Activated naive CD4-positive, alpha-beta T cell treated with Interleukin-2 at 50 U/mL for 16 hours (primary cell): ENCODE data around the gene PEX11G.
A peak's percentile ranks its signal among the peaks of the same experiment; 100 is the strongest.

Source experiments
- DNase-seq: peaks from one replicate; pipeline ENCODE4 v3.0.0-alpha.2; 2020

PEX11G gene

GRCh38 chr19:7488736-7489353 is at the start of gene PEX11G:
Gene PEX11G (minus strand): TSS chr19:7489035. CDS start chr19:7489010, 25 bp downstream.
- peak; percentile 92 for DNase-seq

- no peak for DNase-seq
Measured at GRCh38 chr19:7535998-7536695, 47.3 kb upstream of the PEX11G start.

- DNase-seq: peak; percentile 95
Measured at GRCh38 chr19:7535047-7535997, 46.5 kb upstream of the PEX11G start, which contains the start of gene PNPLA6. Gene PNPLA6 (plus strand): TSS chr19:7535717. CDS start chr19:7535789, 72 bp downstream.

DNA sequence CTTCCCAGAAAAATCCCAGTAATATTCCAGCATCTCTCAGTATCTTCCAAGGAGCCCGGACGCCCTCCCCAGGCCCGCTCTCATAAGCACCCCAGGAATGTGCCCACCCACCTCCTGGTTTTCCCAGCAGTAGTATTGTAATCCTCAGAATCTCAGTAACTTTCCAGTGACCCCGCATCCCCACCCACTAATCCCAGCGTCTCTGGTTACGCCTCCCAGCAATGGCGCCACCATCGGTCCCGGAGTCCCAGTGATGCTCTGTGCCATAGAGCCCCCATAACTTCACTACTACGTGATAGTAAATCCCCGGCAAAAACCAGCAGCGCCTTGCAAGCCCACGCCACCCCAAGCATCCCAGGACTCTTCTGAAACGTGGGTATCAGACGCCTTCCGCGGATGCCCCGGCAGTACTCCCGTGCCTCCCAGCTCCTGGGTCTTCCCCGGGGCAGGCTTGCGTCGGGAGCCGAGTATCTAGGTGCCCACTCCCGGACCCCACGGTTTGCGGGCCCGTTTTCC is 45.8 kb upstream of the PEX11G start:
- DNase-seq: peak; percentile 53

DNA sequence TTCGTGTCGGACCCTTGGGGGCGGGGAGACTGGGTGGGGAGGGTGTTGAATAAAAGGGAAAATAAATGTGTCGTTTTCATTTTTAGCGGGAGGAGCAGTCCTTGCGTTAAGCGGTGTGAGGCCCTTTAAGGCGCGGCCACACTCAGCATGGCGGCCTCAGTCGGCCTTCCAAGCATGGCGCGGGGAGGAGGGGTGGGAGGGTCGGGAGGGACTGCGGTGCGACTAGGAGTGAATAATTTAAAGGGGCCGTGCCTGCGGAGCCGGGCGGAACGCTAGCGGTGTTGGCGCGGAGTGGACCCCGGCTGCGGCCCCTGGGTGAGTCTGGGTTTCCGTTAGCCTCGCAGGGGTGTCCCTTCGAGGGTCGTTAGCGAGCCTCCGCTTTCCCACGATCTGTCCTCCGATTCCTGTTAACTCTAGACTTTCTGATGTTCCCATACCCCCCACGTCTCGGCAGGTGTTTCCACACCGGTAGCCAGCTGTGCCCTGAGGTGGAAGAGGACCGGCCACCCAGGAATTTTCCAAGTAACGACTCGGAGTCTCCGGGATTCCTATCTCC is 45.2 kb upstream of the PEX11G start:
- peak; percentile 88 for DNase-seq

GRCh38 chr19:7533281-7533885 is 44.5 kb upstream of the PEX11G start:
- DNase-seq: no peak

- no peak for DNase-seq
Measured at GRCh38 chr19:7529610-7530490, 41.0 kb upstream of the PEX11G start.

DNA sequence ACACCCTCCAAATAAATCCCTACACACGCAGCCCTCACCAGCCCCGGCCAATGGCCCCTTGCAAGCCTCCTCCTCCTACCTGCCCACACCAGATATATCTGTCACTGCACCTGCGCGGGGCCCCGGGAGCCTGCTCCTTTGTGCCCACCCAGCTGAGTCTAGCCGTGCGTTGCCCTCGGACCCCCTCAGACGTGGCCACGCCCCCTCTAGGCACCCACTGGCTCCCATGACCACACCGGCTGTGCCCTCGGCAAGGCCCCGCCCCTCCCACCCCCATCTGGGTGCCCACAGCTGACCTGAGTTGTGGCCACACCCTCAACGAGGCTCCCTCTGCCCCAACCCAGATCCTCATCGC is 40.4 kb upstream of the PEX11G start:
- no peak for DNase-seq

DNA sequence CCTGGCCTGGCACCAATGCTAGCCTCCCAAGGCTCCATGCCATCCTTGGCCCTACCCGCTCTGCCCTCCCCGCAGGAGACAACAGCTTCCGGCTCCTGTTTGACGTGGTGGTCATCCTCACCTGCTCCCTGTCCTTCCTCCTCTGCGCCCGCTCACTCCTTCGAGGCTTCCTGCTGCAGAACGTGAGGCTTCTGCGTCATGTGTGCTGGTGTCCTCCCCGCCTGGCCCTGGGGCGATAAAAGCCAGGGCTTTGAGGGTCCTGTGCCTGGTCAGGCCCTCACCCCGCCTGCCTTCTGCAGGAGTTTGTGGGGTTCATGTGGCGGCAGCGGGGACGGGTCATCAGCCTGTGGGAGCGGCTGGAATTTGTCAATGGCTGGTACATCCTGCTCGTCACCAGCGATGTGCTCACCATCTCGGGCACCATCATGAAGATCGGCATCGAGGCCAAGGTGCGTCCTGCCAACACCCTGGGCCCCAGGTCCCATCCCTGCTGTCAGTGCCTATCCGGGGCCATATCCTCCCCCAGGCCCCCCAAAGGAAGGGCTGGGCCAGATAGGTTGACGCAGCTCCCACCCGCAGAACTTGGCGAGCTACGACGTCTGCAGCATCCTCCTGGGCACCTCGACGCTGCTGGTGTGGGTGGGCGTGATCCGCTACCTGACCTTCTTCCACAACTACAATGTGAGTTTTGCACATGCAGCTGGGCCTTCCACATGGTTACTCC is 39.8 kb upstream of the PEX11G start:
- DNase-seq: no peak

DNA sequence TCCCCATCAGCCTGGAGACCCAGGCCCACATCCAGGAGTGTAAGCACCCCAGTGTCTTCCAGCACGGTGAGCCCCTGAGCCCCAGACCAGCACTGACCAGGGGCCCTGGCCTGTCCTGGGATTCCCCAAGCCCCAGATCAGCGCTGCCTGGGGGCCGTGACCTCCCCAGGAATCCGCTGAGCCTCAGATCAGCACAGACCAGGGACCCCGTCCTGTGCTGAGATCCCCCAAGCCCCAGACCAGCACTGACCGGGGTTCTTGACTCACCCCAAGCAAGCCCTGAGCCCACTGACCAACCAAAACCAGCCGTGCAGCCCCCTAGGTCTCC is 39.3 kb upstream of the PEX11G start:
- DNase-seq: no peak

DNA sequence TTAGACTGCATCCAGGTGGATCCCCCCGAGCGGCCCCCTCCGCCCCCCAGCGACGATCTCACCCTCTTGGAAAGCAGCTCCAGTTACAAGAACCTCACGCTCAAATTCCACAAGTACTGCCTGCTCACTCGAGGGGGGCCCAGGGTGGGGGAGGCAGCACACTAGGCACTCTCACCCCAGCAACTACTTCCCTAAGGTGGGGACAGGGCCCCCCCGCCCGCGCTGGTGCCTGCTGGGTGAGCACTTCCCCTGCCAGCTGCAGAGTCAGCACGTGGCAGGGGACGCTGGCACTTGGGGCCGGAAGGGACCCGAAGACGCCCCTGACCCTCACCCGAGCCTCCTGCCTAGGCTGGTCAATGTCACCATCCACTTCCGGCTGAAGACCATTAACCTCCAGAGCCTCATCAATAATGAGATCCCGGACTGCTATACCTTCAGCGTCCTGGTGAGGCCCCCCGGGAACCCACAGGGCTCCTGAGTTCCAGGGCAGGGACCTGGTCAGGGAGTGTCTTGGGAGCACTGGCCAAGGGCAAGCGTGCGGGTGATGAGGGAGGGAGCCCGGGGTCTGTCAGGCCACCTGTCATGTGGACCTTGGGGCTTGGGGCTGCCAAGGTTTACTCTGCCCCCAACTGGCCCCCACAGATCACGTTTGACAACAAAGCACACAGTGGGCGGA is 38.8 kb upstream of the PEX11G start:
- no peak for DNase-seq

DNA sequence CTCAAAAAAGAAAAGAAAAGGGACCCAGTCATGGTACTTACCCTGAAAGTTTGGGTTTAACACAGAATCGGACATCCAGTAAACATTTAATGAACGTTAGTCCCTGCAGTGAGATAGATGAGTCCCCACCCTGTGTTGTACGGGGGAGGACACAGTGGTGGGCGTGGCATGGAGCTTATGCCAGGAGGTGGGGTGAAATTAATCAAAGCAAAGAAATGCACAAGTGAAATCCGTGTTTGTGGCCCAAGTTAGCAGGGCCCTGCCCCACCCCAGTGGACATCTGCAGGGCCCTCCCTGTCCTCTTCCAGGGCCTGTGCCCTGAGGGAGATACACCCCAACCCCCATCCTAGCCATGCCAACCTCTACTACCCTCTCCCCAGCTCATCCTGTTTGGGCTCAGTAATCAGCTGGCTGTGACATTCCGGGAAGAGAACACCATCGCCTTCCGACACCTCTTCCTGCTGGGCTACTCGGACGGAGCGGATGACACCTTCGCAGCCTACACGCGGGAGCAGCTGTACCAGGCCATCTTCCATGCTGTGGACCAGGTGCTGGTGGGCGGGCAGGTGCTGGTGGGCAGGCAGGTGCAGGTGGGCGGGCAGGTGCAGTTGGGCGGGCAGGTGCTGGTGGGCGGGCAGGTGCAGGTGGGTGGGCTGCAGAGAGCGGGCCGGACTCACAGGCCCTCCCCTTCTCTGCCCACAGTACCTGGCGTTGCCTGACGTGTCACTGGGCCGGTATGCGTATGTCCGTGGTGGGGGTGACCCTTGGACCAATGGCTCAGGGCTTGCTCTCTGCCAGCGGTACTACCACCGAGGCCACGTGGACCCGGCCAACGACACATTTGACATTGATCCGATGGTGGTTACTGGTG is 37.5 kb upstream of the PEX11G start:
- DNase-seq: no peak

DNA sequence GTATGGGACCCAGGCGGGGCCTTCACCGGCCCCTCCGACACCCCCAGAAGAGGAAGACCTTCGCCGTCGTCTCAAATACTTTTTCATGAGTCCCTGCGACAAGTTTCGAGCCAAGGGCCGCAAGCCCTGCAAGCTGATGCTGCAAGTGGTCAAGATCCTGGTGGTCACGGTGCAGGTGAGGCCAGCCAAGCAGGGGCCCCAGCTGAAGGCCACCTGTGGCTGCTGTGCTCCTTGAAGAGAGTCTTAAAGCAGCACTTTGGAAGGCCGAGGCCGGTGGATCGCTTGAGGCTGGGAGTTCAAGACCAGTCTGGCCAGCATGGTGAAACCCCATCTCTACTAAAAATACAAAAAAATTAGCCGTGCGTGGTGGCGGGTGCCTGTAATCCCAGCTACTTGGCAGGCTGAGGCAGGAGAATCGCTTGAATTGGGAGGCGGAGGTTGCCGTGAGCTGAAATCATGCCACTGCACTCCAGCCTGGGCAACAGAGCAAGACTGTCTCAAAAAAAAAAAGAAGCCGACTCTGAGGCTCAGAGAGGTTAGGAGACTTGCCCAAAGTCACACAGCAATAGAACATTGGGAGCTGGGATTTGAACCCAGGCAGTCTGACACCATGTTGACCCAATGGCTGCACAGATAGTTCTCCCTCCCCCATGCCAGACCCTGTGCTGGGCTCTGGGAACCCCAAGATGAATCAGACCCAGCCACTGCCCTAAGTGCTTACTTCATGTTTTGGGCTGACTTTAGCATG is 36.3 kb upstream of the PEX11G start:
- DNase-seq: no peak

DNA sequence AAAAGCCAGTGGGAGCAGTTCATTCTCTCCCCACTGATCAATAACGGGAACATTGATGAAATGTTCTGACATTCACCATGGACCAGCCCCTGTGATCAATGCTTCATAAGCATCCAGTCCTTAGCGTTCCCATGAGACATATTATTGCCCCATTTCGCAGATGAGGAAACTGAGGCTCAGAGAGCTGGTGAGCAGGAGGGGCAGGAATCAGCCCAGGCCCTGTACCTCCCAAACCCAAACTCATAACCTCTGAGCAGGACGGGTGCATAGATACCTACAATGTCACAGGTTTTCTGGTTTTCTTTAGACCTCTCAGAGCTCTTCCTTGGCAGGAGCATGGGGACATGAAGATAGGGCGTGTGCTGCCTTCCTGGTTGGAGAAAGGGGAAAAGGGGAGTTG is 35.7 kb upstream of the PEX11G start:
- DNase-seq: no peak

- no peak for DNase-seq
Measured at GRCh38 chr19:7522923-7523667, 34.3 kb upstream of the PEX11G start.

DNA sequence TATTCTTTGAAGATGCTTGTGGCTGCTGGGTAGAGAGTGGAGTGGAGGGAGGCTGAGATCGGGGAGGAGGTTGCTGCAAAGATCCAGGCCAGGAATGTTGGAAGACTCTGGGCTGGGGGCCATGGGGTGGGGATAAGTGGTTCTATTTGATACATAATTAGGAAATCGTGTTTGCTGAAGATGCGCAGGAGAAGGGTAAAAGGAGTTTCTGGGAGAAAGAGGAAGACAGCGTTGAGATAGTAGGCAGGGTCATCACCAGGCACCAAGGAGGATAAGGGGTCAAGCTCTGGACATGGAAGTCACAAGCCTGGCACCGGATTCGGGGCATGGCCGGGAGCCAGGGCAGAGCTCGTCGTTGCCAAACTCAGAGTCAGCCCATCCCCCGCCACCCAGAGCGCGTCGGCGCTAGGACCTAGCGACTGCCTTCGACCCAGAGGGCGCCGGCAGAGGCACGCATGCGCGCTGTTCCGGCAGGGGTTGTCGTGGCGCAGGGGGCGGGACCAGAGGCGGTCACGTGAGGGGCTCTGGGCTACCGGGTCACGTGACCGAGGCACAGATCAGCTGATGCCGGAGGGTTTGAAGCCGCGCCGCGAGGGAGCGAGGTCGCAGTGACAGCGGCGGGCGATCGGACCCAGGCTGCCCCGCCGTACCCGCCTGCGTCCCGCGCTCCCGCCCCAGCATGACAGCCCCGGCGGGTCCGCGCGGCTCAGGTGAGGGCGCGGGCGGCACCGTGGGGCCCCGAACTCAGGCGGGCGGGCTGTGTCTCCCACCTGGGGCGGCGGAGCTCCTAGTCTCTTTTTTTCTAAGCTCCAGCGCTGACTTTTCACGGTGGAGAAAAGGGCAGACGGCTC is 33.5 kb upstream of the PEX11G start, which contains the start of gene MCOLN1:
MCOLN1 (plus strand) TSS at position 553 of the 851 bp plus-strand sequence; CDS start at position 680, 127 bp downstream.
- peak; percentile 100 for DNase-seq
